A673 (cell line): ENCODE results near the gene PLEKHO2.

Experiments used
- EZH2 ChIP-seq: fragments of 200-600 bp; sonication (generic); IDR thresholded peaks from 2 replicates; pipeline ENCODE4 v1.6.1; 2017; ENCODE audit warnings: borderline replicate concordance, low read depth, mild to moderate bottlenecking, mixed read lengths, antibody characterized with exemption, low read length; ENCODE audit not compliant: poor library complexity, severe bottlenecking
- TF ChIP-seq, protein P1 (sequence below): fragments of 300-800, 200-600 bp; sonication (generic); conservative IDR thresholded peaks from 2 replicates; pipeline ENCODE4 v1.5.1; 2017; ENCODE audit warnings: low read depth, mild to moderate bottlenecking, antibody characterized with exemption, low read length, moderate library complexity, mixed read lengths

DNA sequence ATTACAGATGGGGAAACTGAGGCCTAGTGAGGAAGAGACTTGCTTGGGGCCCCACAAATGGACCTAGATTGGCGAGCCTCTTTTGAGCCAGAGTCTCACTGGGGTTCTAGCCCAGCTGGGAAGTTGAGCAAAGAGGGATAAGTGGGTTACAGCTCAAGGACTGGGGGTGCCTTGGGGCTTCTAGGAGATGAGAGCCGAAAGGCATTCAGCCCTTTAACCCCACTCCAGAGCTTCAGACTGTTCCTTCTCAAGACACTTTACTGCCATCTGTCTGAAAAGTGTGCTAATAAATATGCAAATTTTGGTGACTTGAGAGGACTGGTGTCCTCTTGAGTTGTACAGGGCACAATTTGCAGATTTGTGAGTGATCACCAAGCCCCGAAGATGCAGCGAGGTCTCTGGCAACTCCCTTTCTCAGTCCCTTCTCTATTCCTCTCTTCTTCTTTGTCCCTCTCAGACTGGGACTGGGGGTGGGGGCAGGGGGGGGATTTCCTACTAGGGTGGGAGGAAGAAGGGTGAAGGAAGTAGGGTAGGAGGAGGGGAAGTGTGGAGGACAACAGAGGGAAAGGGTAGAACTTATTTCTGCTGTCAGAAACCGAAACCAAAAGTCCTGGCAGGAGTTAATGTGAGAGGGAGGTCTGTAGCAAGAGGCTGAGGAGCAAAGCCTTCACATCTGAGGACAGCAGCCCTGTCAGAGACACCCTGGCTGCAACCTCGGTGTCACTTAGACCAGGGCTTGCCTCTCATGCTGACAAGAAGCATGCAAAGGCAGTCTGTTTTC lies 53.8 kb downstream of the PLEKHO2 start:
- TF ChIP-seq, protein P1, sequence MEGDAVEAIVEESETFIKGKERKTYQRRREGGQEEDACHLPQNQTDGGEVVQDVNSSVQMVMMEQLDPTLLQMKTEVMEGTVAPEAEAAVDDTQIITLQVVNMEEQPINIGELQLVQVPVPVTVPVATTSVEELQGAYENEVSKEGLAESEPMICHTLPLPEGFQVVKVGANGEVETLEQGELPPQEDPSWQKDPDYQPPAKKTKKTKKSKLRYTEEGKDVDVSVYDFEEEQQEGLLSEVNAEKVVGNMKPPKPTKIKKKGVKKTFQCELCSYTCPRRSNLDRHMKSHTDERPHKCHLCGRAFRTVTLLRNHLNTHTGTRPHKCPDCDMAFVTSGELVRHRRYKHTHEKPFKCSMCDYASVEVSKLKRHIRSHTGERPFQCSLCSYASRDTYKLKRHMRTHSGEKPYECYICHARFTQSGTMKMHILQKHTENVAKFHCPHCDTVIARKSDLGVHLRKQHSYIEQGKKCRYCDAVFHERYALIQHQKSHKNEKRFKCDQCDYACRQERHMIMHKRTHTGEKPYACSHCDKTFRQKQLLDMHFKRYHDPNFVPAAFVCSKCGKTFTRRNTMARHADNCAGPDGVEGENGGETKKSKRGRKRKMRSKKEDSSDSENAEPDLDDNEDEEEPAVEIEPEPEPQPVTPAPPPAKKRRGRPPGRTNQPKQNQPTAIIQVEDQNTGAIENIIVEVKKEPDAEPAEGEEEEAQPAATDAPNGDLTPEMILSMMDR: no peak
- TF ChIP-seq EZH2: no peak
